Nephron progenitor cell (in vitro differentiated cells): Measurements from ENCODE around the gene TSPAN17.

ENCODE experiments used
- DNase-seq: peaks from one replicate; pipeline ENCODE4 v3.0.0; 2021
- H3K27ac Mint-ChIP-seq: 2 replicates; pipeline ENCODE4 v1.8.0; 2021; ENCODE audit warnings: mild to moderate bottlenecking, moderate library complexity, mixed read lengths
- H3K27me3 Mint-ChIP-seq: 2 replicates; pipeline ENCODE4 v1.8.0; 2021; ENCODE audit warnings: mild to moderate bottlenecking, low read depth, mixed read lengths; ENCODE audit not compliant: poor library complexity
- H3K36me3 Mint-ChIP-seq: 2 replicates; pipeline ENCODE4 v1.8.0; 2021; ENCODE audit warnings: low read depth, mixed read lengths
- H3K4me1 Mint-ChIP-seq: 2 replicates; pipeline ENCODE4 v1.8.0; 2021; ENCODE audit warnings: mixed read lengths
- H3K4me3 Mint-ChIP-seq: 2 replicates; pipeline ENCODE4 v1.8.0; 2021; ENCODE audit warnings: mild to moderate bottlenecking, moderate library complexity, mixed read lengths
- H3K9me3 Mint-ChIP-seq: 2 replicates; pipeline ENCODE4 v1.8.0; 2021; ENCODE audit warnings: mild to moderate bottlenecking, moderate library complexity, mixed read lengths
- TF ChIP-seq, protein P1 (sequence below): fragments of 200-600 bp; sonication (generic); IDR thresholded peaks from 2 replicates; pipeline ENCODE4 v1.5.0; 2021; ENCODE audit warnings: antibody characterized with exemption

The TSPAN17 gene

DNA sequence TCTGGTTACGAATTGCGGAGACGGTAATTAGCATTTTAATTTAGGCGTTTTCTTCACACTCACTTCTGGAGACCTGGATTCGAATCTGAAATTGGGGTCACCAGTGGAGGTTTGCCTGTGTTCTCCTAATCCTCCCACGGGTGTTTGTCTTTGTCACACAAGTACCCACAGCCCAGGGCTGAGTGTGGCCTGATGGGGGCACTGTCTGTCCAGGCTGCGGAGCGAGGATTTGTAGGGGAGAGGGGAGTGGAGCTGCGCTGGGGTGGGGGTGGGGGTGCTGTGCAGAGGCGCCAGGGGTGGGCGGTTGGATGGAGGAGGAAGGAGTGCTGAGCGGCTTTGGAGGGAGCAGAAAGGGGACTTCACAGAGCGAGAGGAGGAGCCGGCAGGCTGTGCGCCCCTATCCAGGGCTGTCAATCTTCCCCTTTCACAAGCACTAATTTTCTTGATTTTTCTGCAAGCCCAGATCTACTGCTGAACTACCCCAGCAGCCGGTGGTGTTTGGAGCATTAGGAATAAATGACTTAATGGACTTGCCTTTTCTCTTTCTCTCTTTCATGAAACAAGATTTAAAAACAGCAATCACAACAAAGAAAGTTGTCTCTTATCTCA lies 53.1 kb downstream of the TSPAN17 start:
- Mint-ChIP-seq H3K4me1 (peaks cover 74% of the 10 kb centered on the region), H3K36me3 (no peaks in the 10 kb centered on the region), H3K9me3 (no peaks in the 10 kb centered on the region), H3K27me3 (peaks cover 16% of the 10 kb centered on the region), H3K27ac (no peak overlapping the region), H3K4me3 (no peak overlapping the region)
- TF ChIP-seq, protein P1, sequence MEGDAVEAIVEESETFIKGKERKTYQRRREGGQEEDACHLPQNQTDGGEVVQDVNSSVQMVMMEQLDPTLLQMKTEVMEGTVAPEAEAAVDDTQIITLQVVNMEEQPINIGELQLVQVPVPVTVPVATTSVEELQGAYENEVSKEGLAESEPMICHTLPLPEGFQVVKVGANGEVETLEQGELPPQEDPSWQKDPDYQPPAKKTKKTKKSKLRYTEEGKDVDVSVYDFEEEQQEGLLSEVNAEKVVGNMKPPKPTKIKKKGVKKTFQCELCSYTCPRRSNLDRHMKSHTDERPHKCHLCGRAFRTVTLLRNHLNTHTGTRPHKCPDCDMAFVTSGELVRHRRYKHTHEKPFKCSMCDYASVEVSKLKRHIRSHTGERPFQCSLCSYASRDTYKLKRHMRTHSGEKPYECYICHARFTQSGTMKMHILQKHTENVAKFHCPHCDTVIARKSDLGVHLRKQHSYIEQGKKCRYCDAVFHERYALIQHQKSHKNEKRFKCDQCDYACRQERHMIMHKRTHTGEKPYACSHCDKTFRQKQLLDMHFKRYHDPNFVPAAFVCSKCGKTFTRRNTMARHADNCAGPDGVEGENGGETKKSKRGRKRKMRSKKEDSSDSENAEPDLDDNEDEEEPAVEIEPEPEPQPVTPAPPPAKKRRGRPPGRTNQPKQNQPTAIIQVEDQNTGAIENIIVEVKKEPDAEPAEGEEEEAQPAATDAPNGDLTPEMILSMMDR = no peak
- peak; percentile 44 for DNase-seq

DNA sequence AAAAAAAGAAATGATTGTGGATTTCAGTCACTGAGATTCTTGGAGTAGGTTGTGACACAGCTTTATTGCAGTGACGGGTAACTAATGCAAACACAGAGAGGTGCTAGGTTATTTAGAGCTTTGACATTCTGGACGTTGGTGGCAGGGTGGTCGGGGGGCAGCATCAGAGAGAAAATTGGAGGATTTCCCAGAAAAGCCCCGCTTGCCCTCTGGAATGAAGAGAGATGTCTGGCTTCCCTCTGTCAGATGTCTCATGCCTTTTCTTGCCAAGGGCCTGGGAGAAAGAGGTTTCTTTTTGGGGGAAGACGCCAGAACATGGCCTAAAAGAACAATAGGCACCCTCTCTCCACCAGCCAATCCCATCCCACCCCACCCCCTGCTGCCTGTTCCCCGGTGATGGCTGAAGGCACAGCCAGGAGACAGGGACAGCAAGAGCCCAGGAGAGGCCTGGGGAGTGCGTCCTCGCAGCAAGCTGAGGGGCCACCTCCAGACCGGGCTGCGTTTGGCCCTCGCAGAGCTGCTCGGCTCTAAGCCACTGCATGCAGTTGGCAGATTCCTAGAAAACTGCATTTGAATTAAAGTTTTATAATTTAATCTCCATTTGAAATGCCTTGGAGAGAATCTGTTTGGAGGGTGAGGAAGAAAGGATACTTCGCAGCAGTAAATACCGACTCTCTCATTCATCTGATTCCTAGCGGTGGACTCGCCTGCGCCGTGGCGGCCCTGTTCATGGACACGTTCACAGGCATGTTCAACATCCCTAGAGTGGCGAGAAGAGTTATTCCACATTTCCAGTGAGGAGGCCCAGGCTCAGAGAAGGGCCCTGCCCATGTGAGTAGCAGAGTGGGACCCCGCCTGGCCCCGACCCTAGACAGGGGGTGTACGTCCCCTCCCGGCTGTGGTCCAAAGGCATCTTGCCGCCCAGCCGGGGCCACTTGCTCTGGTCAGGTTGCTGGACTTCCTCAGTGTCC lies 55.7 kb downstream of the TSPAN17 start:
- Mint-ChIP-seq H3K36me3 (no peaks in the 10 kb centered on the region), H3K9me3 (no peaks in the 10 kb centered on the region), H3K4me3 (no peak overlapping the region)

DNA sequence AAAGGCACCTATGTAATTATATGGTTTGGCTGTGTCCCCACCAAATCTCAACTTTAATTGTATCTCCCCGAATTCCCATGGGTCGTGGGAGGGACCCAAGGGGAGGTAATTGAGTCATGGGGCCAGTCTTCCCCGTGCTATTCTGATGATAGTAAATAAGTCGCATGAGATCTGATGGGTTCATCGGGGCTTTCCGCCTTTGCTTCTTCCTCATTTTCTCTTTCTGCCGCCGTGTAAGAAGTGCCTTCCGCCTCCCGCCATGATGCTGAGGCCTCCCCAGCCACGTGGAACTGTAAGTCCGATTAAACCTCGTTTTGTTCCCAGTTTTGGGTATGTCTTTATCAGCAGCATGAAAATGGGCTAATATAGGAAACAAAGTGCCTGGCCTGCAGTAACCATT lies 56.6 kb downstream of the TSPAN17 start:
- H3K4me1 Mint-ChIP-seq = peaks cover 57% of the 10 kb centered on the region
- no peak overlapping the region for H3K27ac Mint-ChIP-seq
- H3K4me3 Mint-ChIP-seq = no peak overlapping the region
- TF ChIP-seq, protein P1 = no peak
- H3K27me3 Mint-ChIP-seq = peaks cover 6% of the 10 kb centered on the region
- H3K9me3 Mint-ChIP-seq = no peaks in the 10 kb centered on the region
- H3K36me3 Mint-ChIP-seq = no peaks in the 10 kb centered on the region
- DNase-seq = no peak

More for the DNA sequence above, 55.7 kb downstream of the TSPAN17 start:
- Mint-ChIP-seq H3K27ac (no peak overlapping the region), H3K27me3 (peaks cover 9% of the 10 kb centered on the region), H3K4me1 (peaks cover 66% of the 10 kb centered on the region)
- no peak for DNase-seq
- TF ChIP-seq, protein P1 = no peak

DNA sequence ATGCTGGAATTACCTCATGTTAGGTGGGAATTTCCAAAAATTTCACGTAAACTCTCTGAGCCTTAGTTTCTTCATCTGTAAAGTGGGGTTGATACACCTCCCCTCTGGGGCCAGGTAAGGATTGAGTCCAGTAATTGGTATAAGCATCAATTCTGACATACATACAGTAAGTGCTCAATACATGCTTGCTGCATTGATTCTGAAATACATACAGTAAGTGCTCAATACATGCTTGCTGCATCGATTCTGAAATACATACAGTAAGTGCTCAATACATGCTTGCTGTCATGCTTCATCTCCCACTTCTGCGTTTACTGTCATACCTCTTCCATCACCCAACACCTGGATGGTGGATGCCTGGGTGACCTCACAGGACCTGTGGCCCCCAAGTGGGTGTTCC lies 57.1 kb downstream of the TSPAN17 start:
- Mint-ChIP-seq H3K4me3 (no peak overlapping the region), H3K27me3 (peaks cover 9% of the 10 kb centered on the region), H3K27ac (no peak overlapping the region), H3K9me3 (no peaks in the 10 kb centered on the region), H3K36me3 (no peaks in the 10 kb centered on the region), H3K4me1 (peaks cover 55% of the 10 kb centered on the region)
- no peak for DNase-seq
- TF ChIP-seq, protein P1 = no peak

DNA sequence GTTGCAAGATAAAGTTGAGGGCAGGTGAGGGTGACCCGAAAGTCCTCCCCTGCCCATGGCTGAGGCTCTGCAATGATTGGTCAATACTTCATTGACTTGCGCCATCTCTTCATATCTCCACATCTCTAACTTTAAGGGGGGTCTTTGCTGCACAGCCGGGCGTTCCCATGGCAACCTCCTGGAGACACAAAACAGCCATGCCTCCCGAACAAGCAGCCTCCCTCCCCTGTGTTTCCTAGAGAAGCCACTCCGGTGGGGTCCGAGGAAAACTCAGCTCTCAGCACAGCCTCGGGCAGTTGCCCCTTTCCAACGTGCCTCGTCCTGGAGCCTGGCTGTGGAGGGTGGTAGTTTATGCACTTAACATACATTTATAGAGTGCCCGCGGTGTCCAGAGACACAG lies 57.5 kb downstream of the TSPAN17 start:
- H3K4me3 Mint-ChIP-seq = no peak overlapping the region
- H3K27me3 Mint-ChIP-seq = peaks cover 9% of the 10 kb centered on the region
- H3K4me1 Mint-ChIP-seq = peaks cover 54% of the 10 kb centered on the region
- H3K27ac Mint-ChIP-seq = no peak overlapping the region
- no peak for DNase-seq
- H3K9me3 Mint-ChIP-seq = no peaks in the 10 kb centered on the region
- TF ChIP-seq, protein P1 = no peak
- H3K36me3 Mint-ChIP-seq = no peaks in the 10 kb centered on the region
